Activated CD4-positive, alpha-beta memory T cell treated with anti-CD3 and anti-CD28 coated beads, Interleukin-2, amount 10 ng/mL, durations not matched to agents 7 days and 5 days (primary cell): ENCODE measurements around the gene FHOD3. TPM values are rescaled to one million over a fixed set of nuclear protein-coding genes. Genes with fewer than 3 reads are reported as not detected.

Experiments
- CTCF ChIA-PET: fragments of 350-600 bp; sonication (Branson Sonifier 250); formaldehyde crosslinking; loops from one replicate; lab custom pipeline; 2021; ENCODE audit warnings: antibody characterized with exemption, inconsistent platforms; lab: Charles Lee
- POLR2A ChIA-PET: fragments of 350-600 bp; sonication (Branson Sonifier 250); formaldehyde crosslinking; loops from one replicate; lab custom pipeline; 2021; ENCODE audit warnings: antibody characterized with exemption; lab: Charles Lee
- DNase-seq: peaks from one replicate; pipeline ENCODE4 v3.0.0-alpha.2; 2020
- H3K27ac Mint-ChIP-seq: one replicate; pipeline ENCODE4 v1.8.0; 2021; ENCODE audit warnings: mild to moderate bottlenecking, mixed read lengths
- H3K27me3 Mint-ChIP-seq: one replicate; pipeline ENCODE4 v1.8.0; 2021; ENCODE audit warnings: mixed read lengths
- H3K36me3 Mint-ChIP-seq: one replicate; pipeline ENCODE4 v1.8.0; 2021; ENCODE audit warnings: low read depth, mixed read lengths
- H3K4me1 Mint-ChIP-seq: one replicate; pipeline ENCODE4 v1.8.0; 2021; ENCODE audit warnings: mixed read lengths
- H3K4me3 Mint-ChIP-seq: one replicate; pipeline ENCODE4 v1.8.0; 2021; ENCODE audit warnings: mild to moderate bottlenecking, mixed read lengths
- H3K9me3 Mint-ChIP-seq: one replicate; pipeline ENCODE4 v1.8.0; 2021; ENCODE audit warnings: mixed read lengths
- total RNA-seq, 2 experiments: library from RNA; stranded (reverse); gene quantifications; one replicate each; pipeline ENCODE4 v1.2.3, GENCODE V29; 2021

FHOD3 gene
- not detected for total RNA-seq

DNA sequence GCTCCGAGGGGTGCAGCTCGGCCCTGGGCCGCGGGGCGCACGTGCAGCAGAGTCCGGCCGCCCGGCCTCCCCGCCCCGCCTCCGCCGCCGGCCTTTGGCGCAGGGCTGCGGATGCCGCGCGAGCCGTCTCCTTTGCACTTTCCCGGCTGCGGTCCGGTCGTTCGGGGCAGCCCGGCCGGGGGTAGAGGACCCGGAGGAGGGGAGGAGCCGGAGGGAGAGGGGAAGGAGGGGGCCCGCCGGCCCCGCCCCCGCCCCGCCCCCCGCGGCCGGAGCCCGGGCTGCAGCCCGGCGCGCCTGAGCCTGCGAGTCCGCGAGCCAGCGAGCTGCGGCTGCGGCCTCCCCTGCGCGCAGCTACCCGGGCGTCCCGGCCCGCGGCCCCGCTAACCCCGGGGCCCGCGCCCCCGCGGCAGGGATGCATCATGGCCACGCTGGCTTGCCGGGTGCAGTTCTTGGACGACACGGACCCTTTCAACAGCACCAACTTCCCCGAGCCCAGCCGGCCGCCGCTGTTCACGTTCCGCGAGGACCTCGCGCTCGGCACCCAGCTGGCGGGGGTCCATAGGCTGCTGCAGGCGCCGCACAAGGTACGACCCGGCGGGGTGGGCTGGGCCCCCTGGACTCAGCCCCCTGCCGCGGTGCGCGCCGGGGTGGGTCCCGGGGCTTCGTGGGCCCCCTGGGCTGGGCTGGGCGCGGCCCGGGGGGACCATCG lies at the start of gene FHOD3:
Gene FHOD3, plus strand, starts transcription at position 297 of the 709 bp plus-strand sequence. Its CDS starts 123 bp downstream, at position 420.
- H3K27ac Mint-ChIP-seq, result no peak within 1 kb of the TSS
- H3K36me3 Mint-ChIP-seq, result no peaks in the 10 kb centered on the region
- no peak within 1 kb of the TSS for H3K4me3 Mint-ChIP-seq
- H3K9me3 Mint-ChIP-seq, result no peaks in the 10 kb centered on the region
- H3K27me3 Mint-ChIP-seq, result peaks cover 22% of the 10 kb centered on the region
- DNase-seq, result no peak
- no peaks in the 10 kb centered on the region for H3K4me1 Mint-ChIP-seq
- POLR2A ChIA-PET, result no interaction called here
- CTCF ChIA-PET, result no interaction called here

DNA sequence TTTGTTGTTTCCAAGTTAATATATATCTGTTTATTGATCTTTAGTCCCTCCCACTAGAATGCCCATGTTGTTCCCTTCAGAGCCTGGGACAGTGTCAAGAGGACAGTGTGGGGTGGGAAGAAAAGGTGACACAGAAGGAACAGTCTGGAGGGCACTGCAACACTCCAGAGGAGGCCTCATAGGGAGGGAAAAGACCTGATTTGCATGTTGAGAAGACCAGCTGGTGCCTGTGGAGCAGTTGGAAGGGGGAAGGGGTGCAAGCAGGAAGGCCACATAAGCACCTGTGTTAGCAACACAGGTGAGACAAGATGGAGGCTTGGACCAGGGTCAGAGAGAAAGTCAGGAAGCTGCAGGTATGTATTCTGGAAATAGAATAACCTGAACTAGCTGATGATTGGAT lies 48.1 kb upstream of the FHOD3 start:
- ChIA-PET CTCF (no interaction called here), POLR2A (no interaction called here)
- no peak overlapping the region for H3K27ac Mint-ChIP-seq
- no peaks in the 10 kb centered on the region for H3K9me3 Mint-ChIP-seq
- H3K4me3 Mint-ChIP-seq, result no peak overlapping the region
- no peaks in the 10 kb centered on the region for H3K36me3 Mint-ChIP-seq
- no peak for DNase-seq
- peaks cover 28% of the 10 kb centered on the region for H3K27me3 Mint-ChIP-seq
- H3K4me1 Mint-ChIP-seq, result no peaks in the 10 kb centered on the region

DNA sequence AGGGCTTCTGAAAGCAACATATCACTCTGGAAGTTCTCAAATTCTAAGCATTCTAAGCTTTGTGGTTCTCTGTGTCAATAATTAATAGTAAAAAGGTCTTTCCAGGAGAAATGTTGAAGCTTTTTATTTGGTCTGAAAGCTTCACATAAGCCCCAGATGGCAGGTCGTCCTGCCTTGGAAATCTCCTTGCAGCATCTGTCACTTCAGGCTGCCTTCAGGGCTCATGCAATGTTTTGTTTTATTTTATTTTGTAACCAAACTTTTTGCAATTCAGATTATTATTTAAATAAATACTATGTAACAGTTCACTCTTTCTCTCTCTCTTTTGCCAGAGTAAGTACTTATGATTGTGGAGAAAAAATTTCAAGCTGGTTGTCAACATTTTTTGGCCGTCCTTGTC lies 46.7 kb upstream of the FHOD3 start:
- Mint-ChIP-seq H3K9me3 (no peaks in the 10 kb centered on the region), H3K36me3 (no peaks in the 10 kb centered on the region), H3K4me1 (no peaks in the 10 kb centered on the region), H3K27ac (no peak overlapping the region), H3K4me3 (no peak overlapping the region), H3K27me3 (peaks cover 19% of the 10 kb centered on the region)
- ChIA-PET POLR2A (no interaction called here), CTCF (no interaction called here)
- no peak for DNase-seq

DNA sequence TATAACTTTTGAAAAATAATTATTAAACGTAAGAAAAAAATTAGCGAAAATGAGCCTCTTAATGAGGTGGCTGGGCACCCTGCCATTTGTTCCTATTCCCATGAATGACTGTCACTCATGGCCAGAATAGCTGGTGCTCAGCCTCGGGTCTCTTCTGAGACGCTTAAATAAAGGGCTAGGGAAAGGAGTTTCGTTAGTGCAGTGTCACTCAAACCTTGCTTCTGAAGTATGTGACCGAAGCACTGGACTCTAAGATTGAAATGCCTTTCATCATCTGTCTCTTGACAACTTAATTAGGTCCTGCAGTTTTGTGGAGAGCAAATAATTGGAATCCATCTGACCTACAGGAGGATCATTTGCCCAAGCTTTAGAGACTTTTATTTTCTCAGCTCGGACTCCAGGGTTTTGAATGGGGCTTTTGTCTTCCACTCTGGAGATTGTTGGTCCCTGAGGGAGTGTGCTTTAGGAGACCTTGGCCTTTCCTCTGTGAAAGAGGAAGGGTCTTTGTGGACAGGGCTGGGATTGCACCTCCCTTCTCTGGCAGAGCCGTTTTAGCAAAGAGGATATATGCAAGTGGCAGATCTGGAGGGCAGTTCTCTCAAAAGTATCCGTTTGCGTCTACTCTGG lies 42.3 kb upstream of the FHOD3 start:
- POLR2A ChIA-PET, result no interaction called here
- DNase-seq, result no peak
- no peaks in the 10 kb centered on the region for H3K36me3 Mint-ChIP-seq
- H3K9me3 Mint-ChIP-seq, result no peaks in the 10 kb centered on the region
- H3K27me3 Mint-ChIP-seq, result peaks cover 13% of the 10 kb centered on the region
- H3K4me1 Mint-ChIP-seq, result no peaks in the 10 kb centered on the region
- no peak overlapping the region for H3K4me3 Mint-ChIP-seq
- H3K27ac Mint-ChIP-seq, result no peak overlapping the region
- CTCF ChIA-PET, result no interaction called here

DNA sequence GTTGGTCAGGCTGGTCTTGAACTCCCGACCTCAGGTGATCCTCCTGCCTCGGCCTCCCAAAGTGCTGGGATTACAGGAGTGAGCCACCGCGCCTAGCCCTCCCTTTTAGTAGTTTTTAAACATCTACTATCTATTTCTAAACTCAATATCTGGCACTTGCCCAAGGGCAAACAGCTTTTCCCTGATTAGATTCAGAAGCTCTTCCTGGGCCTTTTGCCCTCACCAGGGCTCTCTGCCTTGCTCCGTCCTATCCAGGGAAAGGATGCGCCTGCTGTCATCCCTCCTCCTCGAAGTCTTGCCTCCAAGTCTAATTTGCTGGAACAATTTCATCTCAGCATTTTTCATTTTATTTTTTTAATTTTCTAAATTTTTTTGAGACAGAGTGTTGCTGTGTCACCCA lies 41.4 kb upstream of the FHOD3 start:
- no peak overlapping the region for H3K4me3 Mint-ChIP-seq
- no peak overlapping the region for H3K27ac Mint-ChIP-seq
- H3K9me3 Mint-ChIP-seq, result no peaks in the 10 kb centered on the region
- H3K27me3 Mint-ChIP-seq, result peaks cover 13% of the 10 kb centered on the region
- CTCF ChIA-PET, result no interaction called here
- H3K36me3 Mint-ChIP-seq, result no peaks in the 10 kb centered on the region
- no peaks in the 10 kb centered on the region for H3K4me1 Mint-ChIP-seq
- POLR2A ChIA-PET, result no interaction called here
- no peak for DNase-seq

DNA sequence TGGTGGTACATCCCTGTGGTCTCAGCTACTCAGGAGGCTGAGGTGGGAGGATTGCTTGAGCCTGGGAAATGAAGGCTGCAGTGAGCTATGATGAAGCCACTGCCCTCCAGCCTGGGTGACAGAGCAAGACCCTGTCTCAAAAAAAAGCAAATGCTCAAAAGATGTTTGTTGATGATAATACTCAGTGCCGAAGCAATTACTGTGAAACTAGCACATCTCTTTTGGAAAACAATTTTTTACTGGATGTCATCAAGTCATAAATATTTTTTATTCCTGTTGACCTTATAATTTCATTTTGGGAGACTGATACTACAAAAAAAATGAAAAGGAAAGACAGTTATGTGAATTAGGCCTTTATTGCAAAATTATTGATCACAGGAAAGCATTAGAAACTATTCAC lies 34.5 kb upstream of the FHOD3 start:
- no peak overlapping the region for H3K4me3 Mint-ChIP-seq
- H3K36me3 Mint-ChIP-seq, result no peaks in the 10 kb centered on the region
- CTCF ChIA-PET, result no interaction called here
- H3K9me3 Mint-ChIP-seq, result no peaks in the 10 kb centered on the region
- peaks cover 5% of the 10 kb centered on the region for H3K27me3 Mint-ChIP-seq
- H3K27ac Mint-ChIP-seq, result no peak overlapping the region
- POLR2A ChIA-PET, result no interaction called here
- DNase-seq, result no peak
- no peaks in the 10 kb centered on the region for H3K4me1 Mint-ChIP-seq

DNA sequence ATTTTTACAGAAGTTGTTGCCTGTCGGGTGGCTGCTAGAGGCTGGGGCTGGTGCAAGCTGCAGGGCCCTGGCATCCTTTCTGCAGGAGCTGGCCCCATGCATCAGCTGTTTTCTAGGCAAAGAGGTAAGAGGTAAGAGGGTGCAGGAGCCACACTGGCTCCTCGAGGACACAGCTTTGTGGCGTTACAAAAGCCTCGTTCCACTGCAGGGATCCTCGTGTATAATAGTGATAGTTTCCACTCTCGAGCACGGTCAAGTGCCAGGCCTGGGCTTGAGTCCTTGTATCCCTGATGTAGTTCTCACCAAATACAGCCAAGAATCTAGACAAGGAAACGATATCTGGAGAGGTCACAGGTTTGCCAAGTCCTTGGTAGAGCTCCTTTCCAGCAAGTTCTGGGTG lies 33.2 kb upstream of the FHOD3 start:
- Mint-ChIP-seq H3K9me3 (no peaks in the 10 kb centered on the region), H3K27ac (no peak overlapping the region), H3K4me1 (no peaks in the 10 kb centered on the region), H3K27me3 (peaks cover 2% of the 10 kb centered on the region), H3K4me3 (no peak overlapping the region), H3K36me3 (no peaks in the 10 kb centered on the region)
- DNase-seq, result no peak
- CTCF ChIA-PET, result no interaction called here
- POLR2A ChIA-PET, result no interaction called here

DNA sequence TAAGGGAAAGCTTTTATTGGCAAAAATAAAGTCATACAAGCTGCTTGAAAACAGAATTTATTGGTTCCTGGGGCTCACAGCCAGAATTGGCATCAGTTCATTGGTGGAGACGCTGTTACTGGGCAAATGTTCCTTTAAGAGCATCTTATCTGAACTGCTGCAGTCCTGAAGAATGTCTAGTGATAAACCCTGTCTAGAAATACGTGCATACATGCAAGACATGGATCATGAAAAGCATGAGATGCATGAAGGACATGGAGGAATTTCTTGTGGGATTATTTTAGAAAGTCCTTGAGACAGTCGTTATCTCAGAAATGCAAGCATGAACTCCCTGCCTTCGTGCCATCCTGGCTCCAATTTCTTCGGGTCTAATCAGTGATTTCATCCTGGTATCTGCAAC lies 32.5 kb upstream of the FHOD3 start:
- no peaks in the 10 kb centered on the region for H3K36me3 Mint-ChIP-seq
- peaks cover 6% of the 10 kb centered on the region for H3K27me3 Mint-ChIP-seq
- H3K27ac Mint-ChIP-seq, result no peak overlapping the region
- H3K9me3 Mint-ChIP-seq, result no peaks in the 10 kb centered on the region
- H3K4me3 Mint-ChIP-seq, result no peak overlapping the region
- no peaks in the 10 kb centered on the region for H3K4me1 Mint-ChIP-seq
- ChIA-PET CTCF (no interaction called here), POLR2A (no interaction called here)
- no peak for DNase-seq

DNA sequence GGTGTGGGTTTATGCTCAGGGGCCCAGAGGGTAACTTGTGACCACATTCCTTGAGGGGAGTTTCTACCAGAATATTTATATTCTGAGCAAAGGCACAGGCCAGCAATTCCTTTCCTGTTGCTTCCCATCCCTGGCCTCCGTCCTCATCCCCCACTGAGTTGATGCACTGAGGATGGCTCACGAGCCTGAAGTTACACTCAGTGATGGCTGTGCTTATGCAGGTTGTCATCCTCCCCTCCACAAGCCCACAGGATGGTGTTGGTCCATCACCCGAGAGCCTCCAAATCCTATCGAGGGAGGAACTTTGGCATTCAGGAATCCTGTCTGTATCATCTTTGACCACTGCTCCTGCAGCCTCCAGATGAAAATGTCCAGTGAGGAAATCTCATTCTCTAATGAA lies 28.4 kb upstream of the FHOD3 start:
- H3K27ac Mint-ChIP-seq, result no peak overlapping the region
- POLR2A ChIA-PET, result no interaction called here
- H3K4me1 Mint-ChIP-seq, result no peaks in the 10 kb centered on the region
- CTCF ChIA-PET, result no interaction called here
- H3K9me3 Mint-ChIP-seq, result no peaks in the 10 kb centered on the region
- H3K4me3 Mint-ChIP-seq, result no peak overlapping the region
- H3K36me3 Mint-ChIP-seq, result no peaks in the 10 kb centered on the region
- H3K27me3 Mint-ChIP-seq, result peaks cover 4% of the 10 kb centered on the region
- DNase-seq, result no peak

DNA sequence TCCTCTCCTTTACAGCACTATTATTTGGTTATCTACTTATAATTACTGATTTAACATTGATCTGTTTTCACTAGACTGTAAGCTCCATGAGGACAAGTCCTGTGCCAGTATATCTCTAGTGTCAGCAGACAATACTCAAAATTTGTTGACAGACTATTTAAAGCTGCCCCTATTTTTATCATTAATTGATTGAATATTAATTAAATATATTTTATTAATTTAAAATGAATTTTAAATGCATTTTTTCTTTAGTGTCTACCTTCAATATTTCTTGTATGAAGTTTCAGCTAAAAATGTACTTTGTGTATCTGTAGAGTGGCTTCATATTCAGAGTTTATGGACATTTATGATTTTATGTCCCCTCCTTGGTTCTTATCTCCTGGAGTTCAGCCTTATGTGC lies 26.4 kb upstream of the FHOD3 start:
- H3K4me1 Mint-ChIP-seq, result no peaks in the 10 kb centered on the region
- ChIA-PET POLR2A (no interaction called here), CTCF (interaction anchor here (0.7 to 1.2 kb wide), 3 partner anchors 11 to 690 kb away, joined by 3 read pairs; no protein-coding TSS in a partner anchor)
- peaks cover 13% of the 10 kb centered on the region for H3K27me3 Mint-ChIP-seq
- no peak overlapping the region for H3K4me3 Mint-ChIP-seq
- H3K9me3 Mint-ChIP-seq, result no peaks in the 10 kb centered on the region
- no peaks in the 10 kb centered on the region for H3K36me3 Mint-ChIP-seq
- H3K27ac Mint-ChIP-seq, result no peak overlapping the region
- no peak for DNase-seq

DNA sequence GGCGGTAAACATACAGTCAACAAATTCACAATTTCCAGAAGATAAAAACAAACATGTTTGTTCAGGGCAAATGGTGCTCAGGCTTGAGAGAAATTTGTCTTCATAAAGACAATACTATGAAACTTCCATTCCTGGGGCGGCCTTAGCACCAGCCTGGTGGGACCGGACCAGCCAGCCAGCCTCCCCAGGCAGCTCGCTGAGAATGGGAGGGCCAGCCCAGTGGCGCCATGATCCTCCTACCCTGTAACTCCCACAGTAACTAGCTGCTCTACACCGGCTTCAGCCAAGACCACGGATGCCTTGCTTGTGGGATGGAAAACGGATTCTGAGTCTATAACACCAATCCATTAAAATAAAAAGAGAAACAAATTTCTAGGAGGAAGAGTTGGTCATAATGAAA lies 24.2 kb upstream of the FHOD3 start:
- no peaks in the 10 kb centered on the region for H3K36me3 Mint-ChIP-seq
- peaks cover 26% of the 10 kb centered on the region for H3K27me3 Mint-ChIP-seq
- POLR2A ChIA-PET, result no interaction called here
- H3K9me3 Mint-ChIP-seq, result no peaks in the 10 kb centered on the region
- H3K4me3 Mint-ChIP-seq, result no peak overlapping the region
- no peak overlapping the region for H3K27ac Mint-ChIP-seq
- CTCF ChIA-PET, result interaction anchor here (1.1 kb wide), 1 partner anchor 256 kb away, joined by 3 read pairs; no protein-coding TSS in a partner anchor
- DNase-seq, result no peak
- H3K4me1 Mint-ChIP-seq, result no peaks in the 10 kb centered on the region

DNA sequence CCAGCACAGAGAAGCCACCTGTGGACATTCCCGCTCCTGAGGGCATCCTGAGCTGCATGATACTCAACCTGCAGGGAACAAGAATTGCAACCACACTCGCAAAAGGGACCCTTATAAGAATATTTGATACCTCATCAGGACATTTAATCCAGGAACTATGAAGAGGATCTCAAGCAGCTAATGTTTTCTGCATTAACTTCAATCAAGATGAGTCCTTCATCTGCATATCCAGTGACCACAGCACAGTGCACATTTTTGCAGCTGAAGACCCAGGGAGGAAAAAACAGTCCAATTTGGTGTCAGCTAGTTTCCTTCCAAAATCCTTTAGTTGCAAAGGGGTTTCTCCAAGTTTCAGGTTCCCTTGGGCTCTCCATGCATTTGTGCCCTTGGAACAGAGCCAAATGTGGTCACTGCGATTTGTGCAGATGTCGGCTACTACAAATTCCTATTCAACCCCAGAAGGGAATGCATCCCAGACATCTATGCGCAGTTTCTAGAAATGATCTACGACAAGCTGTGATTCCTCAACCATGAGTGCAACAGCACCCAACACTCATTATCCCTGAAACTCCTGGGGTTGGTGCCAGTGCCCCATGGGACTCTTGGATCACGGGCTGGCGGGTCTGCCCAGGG lies 23.3 kb upstream of the FHOD3 start:
- CTCF ChIA-PET, result interaction anchor here (1.1 kb wide), 1 partner anchor 256 kb away, joined by 3 read pairs; no protein-coding TSS in a partner anchor
- Mint-ChIP-seq H3K4me1 (no peaks in the 10 kb centered on the region), H3K27ac (no peak overlapping the region), H3K36me3 (no peaks in the 10 kb centered on the region), H3K4me3 (no peak overlapping the region), H3K27me3 (peaks cover 31% of the 10 kb centered on the region), H3K9me3 (no peaks in the 10 kb centered on the region)
- POLR2A ChIA-PET, result no interaction called here
- DNase-seq, result no peak

DNA sequence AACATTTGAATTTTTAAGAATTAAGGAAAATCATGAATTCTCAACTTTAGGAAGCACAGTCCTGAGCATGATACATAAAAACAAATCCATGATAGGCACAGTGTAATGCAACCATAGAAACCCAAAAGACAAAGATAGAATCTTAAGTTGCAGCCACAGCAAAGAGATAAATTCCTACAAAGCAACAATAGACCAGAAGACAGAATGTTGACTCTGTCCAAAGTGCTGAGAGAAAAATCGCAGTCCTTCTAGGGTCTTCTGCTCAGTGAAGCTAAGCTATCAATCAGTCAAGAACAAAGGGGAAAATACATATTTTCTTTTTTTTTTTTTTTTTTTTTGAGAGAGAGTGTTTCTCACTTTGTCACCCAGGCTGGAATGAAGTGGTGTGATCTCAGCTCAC lies 22.0 kb upstream of the FHOD3 start:
- Mint-ChIP-seq H3K9me3 (no peaks in the 10 kb centered on the region), H3K4me1 (no peaks in the 10 kb centered on the region), H3K27ac (no peak overlapping the region), H3K27me3 (peaks cover 37% of the 10 kb centered on the region), H3K4me3 (no peak overlapping the region), H3K36me3 (no peaks in the 10 kb centered on the region)
- DNase-seq, result no peak
- POLR2A ChIA-PET, result no interaction called here
- CTCF ChIA-PET, result no interaction called here
